GM13977 (cell line): ENCODE measurements around the gene PDXDC1.
A peak's percentile ranks its signal among the peaks of the same experiment; 100 is the strongest.
"Not testable (repeated sequence)": the region's sequence is repeated elsewhere in the genome, so short reads cannot be mapped to it uniquely, and the experiment has no call there.

Experiments
- DNase-seq: peaks from one replicate; pipeline ENCODE4 v3.0.0; 2012; ENCODE audit warnings: low spot score
- in situ Hi-C: fragments of 300-500 bp; cut with MboI; formaldehyde crosslinking; loops from one replicate; pipeline ENCODE4 v1.12.0; 2022; ENCODE audit warnings: low sequenced_read_pairs, low pct_unique_long_range_greater_than_20kb, mixed read lengths, inconsistent platforms; ENCODE audit not compliant: unreplicated experiment
- TF ChIP-seq, protein P1 (sequence below): IDR thresholded peaks from 2 replicates; pipeline ENCODE4 v1.5.1; 2012; ENCODE audit warnings: mild to moderate bottlenecking, control low read depth; ENCODE audit not compliant: insufficient read depth; ENCODE audit errors: extremely low read depth, missing control alignments

The PDXDC1 gene

DNA sequence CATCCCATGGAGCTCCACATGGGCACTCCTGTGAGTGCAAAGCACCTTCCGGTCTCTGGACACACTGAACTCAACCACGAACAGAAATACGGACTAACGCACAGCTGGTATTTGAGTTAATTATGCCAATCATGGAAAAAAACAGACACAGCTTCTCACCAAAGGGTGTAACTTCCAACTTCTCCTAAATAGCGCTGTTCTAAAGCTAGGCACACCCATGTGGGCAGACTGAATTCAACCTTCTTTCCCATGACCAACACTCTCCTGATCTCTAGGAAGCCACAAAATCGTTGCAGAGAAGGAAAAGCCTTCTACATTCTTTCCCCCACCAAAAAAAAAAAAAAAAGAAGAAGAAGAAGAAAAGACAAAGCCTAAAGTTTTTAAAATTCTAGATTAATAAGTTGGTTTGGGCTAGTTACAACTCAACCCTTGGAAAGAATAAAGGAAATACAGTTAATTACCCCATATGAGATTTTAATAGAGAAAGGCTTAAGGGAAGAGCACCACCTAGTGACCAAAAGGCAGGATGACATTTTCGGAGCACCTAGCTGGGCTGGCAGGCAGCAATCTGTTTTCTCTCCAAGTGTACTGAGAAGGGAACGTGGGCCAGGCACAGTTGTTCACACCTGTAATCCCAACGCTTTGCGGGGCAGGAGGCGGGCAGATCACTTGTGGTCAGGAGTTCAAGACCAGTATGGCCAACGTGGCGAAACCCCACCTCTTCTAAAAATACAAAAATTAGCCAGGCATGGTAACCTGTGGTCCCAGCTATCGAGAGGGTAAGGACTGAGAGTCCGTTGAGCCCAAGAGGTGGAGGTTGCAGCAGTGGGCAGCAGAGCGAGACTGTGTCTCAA is 97.3 kb downstream of the PDXDC1 start:
- TF ChIP-seq, protein P1, sequence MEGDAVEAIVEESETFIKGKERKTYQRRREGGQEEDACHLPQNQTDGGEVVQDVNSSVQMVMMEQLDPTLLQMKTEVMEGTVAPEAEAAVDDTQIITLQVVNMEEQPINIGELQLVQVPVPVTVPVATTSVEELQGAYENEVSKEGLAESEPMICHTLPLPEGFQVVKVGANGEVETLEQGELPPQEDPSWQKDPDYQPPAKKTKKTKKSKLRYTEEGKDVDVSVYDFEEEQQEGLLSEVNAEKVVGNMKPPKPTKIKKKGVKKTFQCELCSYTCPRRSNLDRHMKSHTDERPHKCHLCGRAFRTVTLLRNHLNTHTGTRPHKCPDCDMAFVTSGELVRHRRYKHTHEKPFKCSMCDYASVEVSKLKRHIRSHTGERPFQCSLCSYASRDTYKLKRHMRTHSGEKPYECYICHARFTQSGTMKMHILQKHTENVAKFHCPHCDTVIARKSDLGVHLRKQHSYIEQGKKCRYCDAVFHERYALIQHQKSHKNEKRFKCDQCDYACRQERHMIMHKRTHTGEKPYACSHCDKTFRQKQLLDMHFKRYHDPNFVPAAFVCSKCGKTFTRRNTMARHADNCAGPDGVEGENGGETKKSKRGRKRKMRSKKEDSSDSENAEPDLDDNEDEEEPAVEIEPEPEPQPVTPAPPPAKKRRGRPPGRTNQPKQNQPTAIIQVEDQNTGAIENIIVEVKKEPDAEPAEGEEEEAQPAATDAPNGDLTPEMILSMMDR = peak; percentile 2
- DNase-seq, in situ Hi-C loops: not testable (repeated sequence)

DNA sequence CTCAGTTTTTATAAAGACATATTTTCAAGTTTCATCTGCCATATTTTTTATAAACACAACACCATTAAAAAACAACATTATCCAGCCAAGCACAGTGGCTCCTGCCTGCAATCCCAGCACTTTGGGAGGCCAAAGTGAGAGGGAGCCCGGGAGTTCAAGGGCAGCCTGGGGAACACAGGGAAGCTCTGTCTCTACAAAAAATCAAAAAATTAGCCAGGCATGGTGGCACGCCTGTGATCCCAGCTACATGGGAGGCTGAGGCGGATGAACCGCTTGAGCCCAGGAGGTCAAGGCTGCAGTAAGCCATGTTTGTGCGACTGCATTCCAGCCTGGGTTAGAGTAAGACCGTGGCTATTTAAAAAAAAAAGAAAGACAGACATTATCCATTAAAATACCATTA is 98.3 kb downstream of the PDXDC1 start:
- in situ Hi-C loops = no loop called here
- TF ChIP-seq, protein P1 = no peak
- DNase-seq = no peak

GRCh38 chr16:15076161-15076560 is 101.3 kb downstream of the PDXDC1 start:
- in situ Hi-C loops, DNase-seq: not testable (repeated sequence)

GRCh38 chr16:15080883-15081282 is 106.1 kb downstream of the PDXDC1 start:
- in situ Hi-C loops, DNase-seq: not testable (repeated sequence)

DNA sequence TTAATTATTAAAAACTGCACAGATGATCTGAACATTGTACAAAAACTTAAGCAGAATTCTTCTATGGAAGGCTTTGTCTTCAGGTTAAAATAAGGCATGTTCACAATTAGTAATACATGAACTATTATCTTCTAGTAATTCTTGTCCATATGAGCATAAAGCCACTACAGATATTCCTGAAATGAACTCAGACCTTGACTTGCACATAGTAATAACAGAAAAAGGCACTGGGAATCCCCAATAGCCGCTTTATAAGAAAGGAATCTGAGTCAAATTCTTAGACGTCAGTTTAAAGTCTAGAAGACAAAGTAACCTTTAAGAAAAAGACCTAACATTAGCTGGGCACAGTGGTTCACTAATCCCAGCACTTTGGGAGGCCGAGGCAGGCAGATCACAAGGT is 108.0 kb downstream of the PDXDC1 start:
- in situ Hi-C loops, DNase-seq: not testable (repeated sequence)

- DNase-seq, in situ Hi-C loops: not testable (repeated sequence)
Measured at GRCh38 chr16:15090663-15091269, 115.9 kb downstream of the PDXDC1 start.

DNA sequence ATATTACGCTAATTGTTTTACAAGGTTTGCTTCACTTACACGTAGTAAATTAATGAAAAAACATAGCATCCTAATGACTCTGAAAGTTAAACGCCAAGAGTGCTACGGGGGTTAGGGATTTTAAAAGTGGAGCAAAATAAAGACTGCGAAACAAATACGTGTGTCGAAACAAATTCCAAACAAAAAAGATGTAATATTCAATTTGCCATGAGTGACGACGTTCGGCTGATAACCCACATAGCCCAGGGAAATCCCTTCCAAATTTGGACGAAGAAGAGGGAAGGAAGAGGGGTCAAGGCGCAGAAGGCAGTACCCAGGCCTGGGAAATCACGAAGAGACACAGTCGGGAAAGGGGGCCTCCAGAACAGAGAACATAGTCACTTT is 118.7 kb downstream of the PDXDC1 start:
- in situ Hi-C loops, DNase-seq: not testable (repeated sequence)

- DNase-seq = peak; percentile 80
- in situ Hi-C loops = not testable (repeated sequence)
Measured at GRCh38 chr16:15093955-15094827, 119.4 kb downstream of the PDXDC1 start, which contains the start of gene RRN3. RRN3 (minus strand) TSS chr16:15094272; CDS start chr16:15094233, 39 bp downstream.

DNA sequence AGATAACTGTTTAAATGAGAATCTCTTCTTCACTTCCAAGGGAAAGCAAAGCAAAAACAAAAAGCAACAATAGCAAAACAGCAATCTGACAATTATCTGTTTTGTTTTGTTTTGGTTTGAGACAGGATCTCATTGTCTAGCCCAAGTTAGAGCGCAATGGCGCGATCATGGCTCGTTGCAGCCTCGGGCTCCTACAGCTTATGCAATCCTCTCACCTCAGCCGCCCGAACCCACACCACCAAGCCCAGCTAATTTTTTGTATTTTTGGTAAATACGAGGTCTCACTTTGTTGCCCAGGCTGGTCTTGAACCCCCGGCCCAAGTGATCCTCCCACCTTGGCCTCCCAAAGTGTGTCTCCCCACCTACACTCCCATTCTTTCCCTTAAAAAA is 121.8 kb downstream of the PDXDC1 start:
- in situ Hi-C loops, DNase-seq: not testable (repeated sequence)

GRCh38 chr16:15099366-15099909 is 124.6 kb downstream of the PDXDC1 start:
- in situ Hi-C loops, DNase-seq: not testable (repeated sequence)

- DNase-seq, in situ Hi-C loops: not testable (repeated sequence)
Measured at GRCh38 chr16:15100372-15100987, 125.7 kb downstream of the PDXDC1 start.

- in situ Hi-C loops, DNase-seq: not testable (repeated sequence)
Measured at GRCh38 chr16:15127641-15128425, 153.0 kb downstream of the PDXDC1 start.

DNA sequence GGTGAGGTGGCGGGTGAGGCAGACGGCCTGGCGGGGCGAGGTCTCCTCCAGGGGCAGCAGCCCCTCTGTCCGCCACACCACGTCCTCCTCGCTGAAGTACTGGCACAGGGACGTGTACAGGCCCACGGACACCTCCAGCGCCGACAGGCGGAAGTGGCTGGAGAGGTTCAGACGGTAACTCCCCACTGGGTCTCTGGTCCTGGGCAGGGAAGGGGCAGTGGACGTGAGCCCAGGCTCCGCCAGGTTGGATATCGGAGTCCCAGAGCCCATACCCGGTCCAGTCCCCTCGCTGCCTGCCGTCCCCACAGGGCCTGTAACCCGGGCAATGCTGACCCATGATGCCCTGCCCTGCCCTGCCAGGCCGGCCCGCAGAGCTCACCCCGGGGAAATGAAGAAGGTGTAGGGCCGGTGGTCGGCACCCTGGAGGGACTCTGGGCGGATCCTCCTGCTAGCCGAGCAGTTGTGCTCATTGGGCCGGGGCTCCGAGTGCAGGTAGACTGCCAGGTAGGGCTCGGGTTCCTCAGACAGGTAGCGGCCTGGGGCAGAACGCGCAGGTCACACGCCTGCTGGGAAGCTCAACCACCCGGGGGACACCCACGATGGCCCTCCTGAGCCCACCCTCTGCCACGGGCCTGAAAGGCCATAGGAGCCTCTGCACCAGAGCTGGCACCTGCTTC is 155.6 kb downstream of the PDXDC1 start:
- in situ Hi-C loops, DNase-seq: not testable (repeated sequence)
